ENCODE results near the gene HIP1R.

DNA sequence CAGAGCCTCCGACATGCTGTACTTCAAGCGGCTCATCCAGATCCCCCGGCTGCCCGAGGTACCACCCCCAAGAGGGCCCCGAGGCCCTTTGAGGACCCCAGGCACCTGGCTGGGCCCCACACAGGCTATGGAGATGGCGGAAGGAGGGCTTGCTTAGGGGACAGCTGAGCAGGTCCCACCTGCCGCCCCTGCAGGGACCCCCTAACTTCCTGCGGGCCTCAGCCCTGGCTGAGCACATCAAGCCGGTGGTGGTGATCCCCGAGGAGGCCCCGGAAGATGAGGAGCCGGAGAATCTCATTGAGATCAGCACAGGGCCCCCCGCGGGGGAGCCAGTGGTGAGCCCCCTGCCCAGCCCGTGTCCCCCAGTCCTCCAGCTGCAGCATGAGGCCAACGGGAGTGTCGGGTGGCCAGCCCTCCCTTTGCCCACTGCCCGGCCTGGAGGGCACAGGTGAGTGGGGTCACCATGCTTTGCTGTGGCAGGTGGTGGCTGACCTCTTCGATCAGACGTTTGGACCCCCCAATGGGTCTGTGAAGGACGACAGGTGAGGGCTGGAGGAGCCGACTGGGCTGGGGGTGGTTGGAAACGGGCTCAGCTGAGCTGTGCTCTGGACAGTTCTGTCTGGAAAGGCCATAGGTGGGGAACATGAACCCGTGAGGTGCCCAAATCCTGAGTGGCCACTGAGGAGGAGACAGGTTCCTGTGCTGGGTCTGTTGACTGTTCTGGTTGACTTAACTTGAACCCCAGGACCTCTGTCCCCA lies 20.0 kb downstream of the HIP1R start:
- no peak for TF ChIP-seq EZH2 (IDR thresholded peaks at IDR 0.05; ENCODE audit: insufficient read depth, poor library complexity, severe bottlenecking)
- TF ChIP-seq EZH2phosphoT487 (IDR thresholded peaks at IDR 0.05; ENCODE audit: insufficient read depth, low read depth) = no peak

All from GM23248 (cell line).